ENCODE measurements around the gene MCTP1. TPM values are rescaled to one million over a fixed set of nuclear protein-coding genes. Genes with fewer than 3 reads are reported as not detected.

The MCTP1 gene
- total and polyA plus RNA-seq, 2 of the 8 experiments (the other 6 are each of a cell fraction or from before 2014, with no cell fraction given), result 0.56 to 3.4 TPM

DNA sequence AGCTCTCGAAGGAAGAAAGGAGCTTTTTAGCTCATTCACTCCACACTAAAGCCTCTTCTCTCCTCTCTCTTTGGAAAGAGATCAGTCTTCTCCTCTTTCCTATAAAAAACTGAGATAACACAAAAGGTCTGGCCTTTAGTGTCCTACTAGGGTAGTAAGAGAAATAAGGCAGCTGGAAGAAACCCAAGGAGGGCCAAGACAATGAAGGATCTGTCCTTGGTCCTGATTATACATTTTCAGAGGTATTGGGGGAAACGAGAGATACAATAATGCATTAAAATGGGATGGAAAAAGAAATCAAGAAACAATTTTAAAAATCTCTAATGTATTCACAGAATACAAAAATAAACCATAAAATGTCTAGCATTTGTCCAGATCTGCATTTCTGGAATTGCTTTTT lies 482.4 kb downstream of the MCTP1 start (continued):
- TF ChIP-seq, protein P1, sequence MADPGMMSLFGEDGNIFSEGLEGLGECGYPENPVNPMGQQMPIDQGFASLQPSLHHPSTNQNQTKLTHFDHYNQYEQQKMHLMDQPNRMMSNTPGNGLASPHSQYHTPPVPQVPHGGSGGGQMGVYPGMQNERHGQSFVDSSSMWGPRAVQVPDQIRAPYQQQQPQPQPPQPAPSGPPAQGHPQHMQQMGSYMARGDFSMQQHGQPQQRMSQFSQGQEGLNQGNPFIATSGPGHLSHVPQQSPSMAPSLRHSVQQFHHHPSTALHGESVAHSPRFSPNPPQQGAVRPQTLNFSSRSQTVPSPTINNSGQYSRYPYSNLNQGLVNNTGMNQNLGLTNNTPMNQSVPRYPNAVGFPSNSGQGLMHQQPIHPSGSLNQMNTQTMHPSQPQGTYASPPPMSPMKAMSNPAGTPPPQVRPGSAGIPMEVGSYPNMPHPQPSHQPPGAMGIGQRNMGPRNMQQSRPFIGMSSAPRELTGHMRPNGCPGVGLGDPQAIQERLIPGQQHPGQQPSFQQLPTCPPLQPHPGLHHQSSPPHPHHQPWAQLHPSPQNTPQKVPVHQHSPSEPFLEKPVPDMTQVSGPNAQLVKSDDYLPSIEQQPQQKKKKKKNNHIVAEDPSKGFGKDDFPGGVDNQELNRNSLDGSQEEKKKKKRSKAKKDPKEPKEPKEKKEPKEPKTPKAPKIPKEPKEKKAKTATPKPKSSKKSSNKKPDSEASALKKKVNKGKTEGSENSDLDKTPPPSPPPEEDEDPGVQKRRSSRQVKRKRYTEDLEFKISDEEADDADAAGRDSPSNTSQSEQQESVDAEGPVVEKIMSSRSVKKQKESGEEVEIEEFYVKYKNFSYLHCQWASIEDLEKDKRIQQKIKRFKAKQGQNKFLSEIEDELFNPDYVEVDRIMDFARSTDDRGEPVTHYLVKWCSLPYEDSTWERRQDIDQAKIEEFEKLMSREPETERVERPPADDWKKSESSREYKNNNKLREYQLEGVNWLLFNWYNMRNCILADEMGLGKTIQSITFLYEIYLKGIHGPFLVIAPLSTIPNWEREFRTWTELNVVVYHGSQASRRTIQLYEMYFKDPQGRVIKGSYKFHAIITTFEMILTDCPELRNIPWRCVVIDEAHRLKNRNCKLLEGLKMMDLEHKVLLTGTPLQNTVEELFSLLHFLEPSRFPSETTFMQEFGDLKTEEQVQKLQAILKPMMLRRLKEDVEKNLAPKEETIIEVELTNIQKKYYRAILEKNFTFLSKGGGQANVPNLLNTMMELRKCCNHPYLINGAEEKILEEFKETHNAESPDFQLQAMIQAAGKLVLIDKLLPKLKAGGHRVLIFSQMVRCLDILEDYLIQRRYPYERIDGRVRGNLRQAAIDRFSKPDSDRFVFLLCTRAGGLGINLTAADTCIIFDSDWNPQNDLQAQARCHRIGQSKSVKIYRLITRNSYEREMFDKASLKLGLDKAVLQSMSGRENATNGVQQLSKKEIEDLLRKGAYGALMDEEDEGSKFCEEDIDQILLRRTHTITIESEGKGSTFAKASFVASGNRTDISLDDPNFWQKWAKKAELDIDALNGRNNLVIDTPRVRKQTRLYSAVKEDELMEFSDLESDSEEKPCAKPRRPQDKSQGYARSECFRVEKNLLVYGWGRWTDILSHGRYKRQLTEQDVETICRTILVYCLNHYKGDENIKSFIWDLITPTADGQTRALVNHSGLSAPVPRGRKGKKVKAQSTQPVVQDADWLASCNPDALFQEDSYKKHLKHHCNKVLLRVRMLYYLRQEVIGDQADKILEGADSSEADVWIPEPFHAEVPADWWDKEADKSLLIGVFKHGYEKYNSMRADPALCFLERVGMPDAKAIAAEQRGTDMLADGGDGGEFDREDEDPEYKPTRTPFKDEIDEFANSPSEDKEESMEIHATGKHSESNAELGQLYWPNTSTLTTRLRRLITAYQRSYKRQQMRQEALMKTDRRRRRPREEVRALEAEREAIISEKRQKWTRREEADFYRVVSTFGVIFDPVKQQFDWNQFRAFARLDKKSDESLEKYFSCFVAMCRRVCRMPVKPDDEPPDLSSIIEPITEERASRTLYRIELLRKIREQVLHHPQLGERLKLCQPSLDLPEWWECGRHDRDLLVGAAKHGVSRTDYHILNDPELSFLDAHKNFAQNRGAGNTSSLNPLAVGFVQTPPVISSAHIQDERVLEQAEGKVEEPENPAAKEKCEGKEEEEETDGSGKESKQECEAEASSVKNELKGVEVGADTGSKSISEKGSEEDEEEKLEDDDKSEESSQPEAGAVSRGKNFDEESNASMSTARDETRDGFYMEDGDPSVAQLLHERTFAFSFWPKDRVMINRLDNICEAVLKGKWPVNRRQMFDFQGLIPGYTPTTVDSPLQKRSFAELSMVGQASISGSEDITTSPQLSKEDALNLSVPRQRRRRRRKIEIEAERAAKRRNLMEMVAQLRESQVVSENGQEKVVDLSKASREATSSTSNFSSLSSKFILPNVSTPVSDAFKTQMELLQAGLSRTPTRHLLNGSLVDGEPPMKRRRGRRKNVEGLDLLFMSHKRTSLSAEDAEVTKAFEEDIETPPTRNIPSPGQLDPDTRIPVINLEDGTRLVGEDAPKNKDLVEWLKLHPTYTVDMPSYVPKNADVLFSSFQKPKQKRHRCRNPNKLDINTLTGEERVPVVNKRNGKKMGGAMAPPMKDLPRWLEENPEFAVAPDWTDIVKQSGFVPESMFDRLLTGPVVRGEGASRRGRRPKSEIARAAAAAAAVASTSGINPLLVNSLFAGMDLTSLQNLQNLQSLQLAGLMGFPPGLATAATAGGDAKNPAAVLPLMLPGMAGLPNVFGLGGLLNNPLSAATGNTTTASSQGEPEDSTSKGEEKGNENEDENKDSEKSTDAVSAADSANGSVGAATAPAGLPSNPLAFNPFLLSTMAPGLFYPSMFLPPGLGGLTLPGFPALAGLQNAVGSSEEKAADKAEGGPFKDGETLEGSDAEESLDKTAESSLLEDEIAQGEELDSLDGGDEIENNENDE (IDR thresholded peaks at IDR 0.05; ENCODE audit: insufficient replicate concordance, low read length), result no peak
- TF ChIP-seq SRF (IDR thresholded peaks at IDR 0.05; ENCODE audit: low read depth, low read length), result no peak
- TF ChIP-seq, protein P2, sequence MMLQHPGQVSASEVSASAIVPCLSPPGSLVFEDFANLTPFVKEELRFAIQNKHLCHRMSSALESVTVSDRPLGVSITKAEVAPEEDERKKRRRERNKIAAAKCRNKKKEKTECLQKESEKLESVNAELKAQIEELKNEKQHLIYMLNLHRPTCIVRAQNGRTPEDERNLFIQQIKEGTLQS (IDR thresholded peaks at IDR 0.05; ENCODE audit: insufficient read depth, low read depth, low read length), result no peak
- no peak for TF ChIP-seq CTBP2 (IDR thresholded peaks at IDR 0.05; ENCODE audit: borderline replicate concordance, insufficient read depth, insufficient read length, low read length)
- TF ChIP-seq BRCA1 (IDR thresholded peaks at IDR 0.05; ENCODE audit: low read depth, low read length), result no peak
- no peak for TF ChIP-seq NANOG (IDR thresholded peaks at IDR 0.05; ENCODE audit: insufficient read depth, low read depth, low read length, poor library complexity, severe bottlenecking)
- TF ChIP-seq RNF2 (IDR thresholded peaks at IDR 0.05; ENCODE audit: borderline replicate concordance, low read depth, low read length, missing control alignments, poor library complexity, severe bottlenecking), result no peak

All from H1 (cell line).